Stimulated activated CD4-positive, alpha-beta T cell treated with anti-CD3 and anti-CD28 coated beads, Interleukin-15, amount 100 ng/mL, for 1 hour (primary cell): ENCODE measurements around the gene ADGB.
"Not testable (repeated sequence)": the region's sequence is repeated elsewhere in the genome, so short reads cannot be mapped to it uniquely, and the experiment has no call there.

ENCODE experiments used
- DNase-seq, 2 donors: peaks; one replicate each; pipeline ENCODE4 v3.0.0-alpha.2; 2020; ENCODE audit warnings: low read depth in 1 of 2, low spot score in 1 of 2

Gene ADGB

DNA sequence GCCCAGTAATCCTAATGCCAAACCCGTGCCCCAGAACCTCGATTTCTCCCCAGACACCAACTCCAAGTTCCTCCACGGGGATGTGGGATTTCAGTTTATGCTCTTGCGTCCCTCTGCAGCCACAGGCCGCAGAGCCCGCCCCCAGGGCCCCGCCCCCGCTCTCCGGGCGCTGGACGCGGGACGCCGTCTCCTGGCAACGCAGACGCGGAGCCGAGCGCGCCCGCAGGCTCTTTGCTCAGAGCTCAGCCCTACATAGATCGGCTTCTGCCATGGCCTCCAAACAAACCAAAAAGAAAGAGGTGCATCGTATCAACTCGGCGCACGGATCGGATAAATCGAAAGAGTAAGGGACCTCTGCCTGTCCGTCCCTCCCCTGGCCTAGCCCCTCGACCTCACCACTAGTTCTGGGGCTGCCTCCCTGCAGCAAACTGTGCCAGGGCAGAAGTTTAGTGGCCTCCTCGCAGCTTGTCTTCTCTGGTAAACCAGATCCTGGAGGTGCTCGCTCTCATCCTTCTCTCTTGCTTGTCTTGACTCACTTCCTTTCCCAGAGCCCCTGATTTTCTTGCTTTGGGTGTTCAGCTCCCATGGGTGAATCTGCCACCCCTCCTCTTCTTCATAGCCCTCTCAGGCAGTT is at the start of gene ADGB:
Gene ADGB, plus strand, starts transcription at position 201 of the 634 bp plus-strand sequence. Its CDS starts 69 bp downstream, at position 270.
- no peak for DNase-seq

DNA sequence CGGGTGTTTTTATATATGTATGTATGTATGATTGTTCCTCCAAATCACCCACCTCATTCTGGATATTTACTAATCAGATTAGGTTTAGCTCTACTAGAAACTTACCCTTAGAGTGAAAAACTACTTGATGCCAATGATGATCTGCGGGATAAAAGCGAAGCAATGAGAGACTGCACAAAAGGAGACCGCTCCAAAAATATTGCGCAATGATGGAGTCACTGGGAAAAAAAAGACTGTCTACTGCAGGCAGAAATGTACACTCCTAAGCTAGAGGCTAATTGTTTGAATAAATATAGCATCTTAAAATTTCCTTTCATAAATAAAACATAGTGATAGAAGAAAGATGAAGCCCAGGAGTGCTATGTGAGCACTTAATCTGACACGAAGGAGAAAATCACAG is 47.9 kb upstream of the ADGB start:
- DNase-seq, result no peak

DNA sequence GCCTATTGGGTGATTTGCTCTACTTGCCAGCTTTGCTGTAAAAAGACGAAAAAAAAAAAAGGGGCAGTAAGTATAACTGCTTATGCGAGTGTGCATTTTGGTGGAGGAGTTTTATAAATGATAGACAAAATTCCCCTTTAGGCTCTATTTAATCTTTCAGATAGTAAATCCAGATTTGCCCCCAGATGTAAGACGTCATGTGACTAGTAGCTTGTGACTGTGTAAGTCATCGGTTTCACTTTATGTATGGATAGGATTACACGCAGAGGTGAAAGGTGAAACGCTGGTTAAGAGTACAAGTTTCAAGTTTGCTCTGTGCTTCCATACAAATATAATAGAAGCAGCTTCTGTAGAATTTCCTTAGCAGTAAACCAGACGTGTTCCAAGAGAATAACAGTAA is 47.2 kb upstream of the ADGB start:
- DNase-seq, result no peak

GRCh38 chr6:146553377-146554135 is 45.2 kb upstream of the ADGB start:
- DNase-seq, result no peak

GRCh38 chr6:146560607-146561006 is 38.2 kb upstream of the ADGB start:
- no peak for DNase-seq

GRCh38 chr6:146566661-146567060 is 32.1 kb upstream of the ADGB start:
- not testable (repeated sequence) for DNase-seq

GRCh38 chr6:146568619-146569018 is 30.2 kb upstream of the ADGB start:
- not testable (repeated sequence) for DNase-seq

GRCh38 chr6:146574211-146574610 is 24.6 kb upstream of the ADGB start:
- no peak for DNase-seq

GRCh38 chr6:146578054-146578453 is 20.7 kb upstream of the ADGB start:
- DNase-seq, result no peak

- no peak for DNase-seq
Measured at GRCh38 chr6:146581968-146582367, 16.8 kb upstream of the ADGB start.

DNA sequence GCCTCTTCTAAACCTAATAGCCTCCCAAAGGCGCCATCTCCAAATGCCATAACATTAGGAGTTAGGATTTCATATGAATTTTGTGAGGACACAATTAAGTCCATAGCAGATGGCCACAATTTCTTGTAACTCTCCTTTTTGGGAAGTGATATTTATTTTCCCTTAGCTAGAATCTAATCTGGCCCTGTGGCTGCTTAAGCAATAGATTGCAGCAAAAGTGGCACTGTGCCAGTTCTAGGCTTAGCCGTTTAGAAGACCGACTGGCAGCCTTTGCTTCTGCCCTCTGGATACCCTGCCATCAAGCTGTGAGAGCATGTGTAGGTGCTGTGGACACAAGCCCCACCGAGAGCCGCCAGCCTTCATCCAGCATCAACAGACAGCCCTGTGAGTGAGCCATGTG is 15.9 kb upstream of the ADGB start:
- no peak for DNase-seq

- no peak for DNase-seq
Measured at GRCh38 chr6:146583966-146584365, 14.8 kb upstream of the ADGB start.

DNA sequence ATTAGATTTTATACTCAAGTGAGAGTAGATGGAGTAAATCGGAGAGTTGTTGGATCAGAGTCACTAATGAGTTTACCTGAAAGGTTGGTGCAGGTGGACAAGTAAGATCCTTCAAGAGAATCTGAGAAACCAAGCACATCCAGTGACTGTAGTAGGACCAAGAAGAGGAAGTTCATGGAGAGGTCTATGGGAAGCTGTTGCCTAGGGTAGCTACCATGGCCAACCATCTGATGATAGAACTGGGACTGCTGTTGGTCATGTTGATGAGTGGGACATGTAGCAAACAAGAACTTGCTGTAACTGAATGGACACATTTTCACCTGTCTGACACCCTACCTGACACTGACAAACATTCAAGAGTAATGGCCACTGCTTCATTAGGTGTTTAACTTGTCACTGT is 11.3 kb upstream of the ADGB start:
- DNase-seq, result no peak

GRCh38 chr6:146590492-146590891 is 8.3 kb upstream of the ADGB start:
- no peak for DNase-seq

- DNase-seq, result no peak
Measured at GRCh38 chr6:146592451-146592850, 6.3 kb upstream of the ADGB start.

GRCh38 chr6:146593986-146594385 is 4.8 kb upstream of the ADGB start:
- no peak for DNase-seq

DNA sequence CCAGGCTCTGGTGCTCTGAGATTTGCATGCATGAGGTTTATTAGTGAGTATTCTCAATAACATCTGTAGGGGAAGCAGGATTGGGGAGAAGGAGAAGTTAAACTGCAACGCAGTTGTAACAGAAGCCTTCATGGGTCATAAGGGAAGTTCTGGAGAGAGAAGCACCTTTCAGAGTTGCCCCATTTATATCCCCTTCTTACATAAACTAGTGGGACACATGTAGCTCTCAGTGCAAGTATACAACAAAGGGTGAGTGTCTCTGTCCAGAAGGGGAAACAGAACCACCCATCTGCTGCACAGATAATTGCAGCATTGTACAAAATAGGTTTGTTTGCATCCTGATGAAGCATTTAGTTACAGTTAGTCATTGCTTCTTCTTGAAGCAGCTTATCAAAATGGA is 4.3 kb upstream of the ADGB start:
- no peak for DNase-seq

DNA sequence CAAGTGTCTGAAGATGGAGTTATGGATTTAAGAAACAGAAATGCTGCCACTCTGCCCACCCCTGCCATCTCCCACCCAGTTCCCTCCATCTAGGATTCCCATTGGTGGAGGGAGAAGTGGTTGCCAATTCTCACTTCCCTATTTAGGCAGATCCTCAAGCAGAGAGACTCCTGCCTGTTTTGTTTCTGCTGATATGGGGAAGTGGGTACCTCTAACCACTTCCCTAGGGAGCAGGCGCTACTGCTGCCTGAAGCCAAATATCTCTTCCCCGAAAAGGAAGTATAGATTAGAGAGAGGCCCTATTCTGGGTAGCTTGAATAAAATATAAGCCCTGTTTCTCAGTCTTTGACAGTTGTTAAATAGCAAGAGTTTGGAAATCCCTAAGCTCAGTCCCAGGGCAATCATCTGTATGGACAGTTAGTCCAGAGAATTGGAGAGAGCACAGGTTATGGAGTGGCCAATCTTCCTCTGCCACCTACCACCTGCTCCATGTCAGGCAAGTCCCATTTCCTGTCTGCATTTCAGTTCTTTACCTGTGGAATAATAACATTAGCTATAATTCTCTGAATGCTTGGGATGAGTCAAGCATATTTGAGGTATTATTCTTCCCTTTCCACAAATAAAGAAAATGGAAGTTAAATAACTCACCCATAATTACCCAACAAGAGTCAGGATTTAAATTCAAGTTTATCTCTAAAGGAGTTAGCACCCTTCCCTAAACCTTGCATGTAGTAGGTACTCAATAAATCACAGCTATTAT is 2.6 kb upstream of the ADGB start:
- DNase-seq, result no peak

GRCh38 chr6:146601352-146601751 is 2.6 kb downstream of the ADGB start:
- DNase-seq, result no peak

- no peak for DNase-seq
Measured at GRCh38 chr6:146602526-146602925, 3.8 kb downstream of the ADGB start.

- DNase-seq, result no peak
Measured at GRCh38 chr6:146613947-146614346, 15.2 kb downstream of the ADGB start.

- DNase-seq, result no peak
Measured at GRCh38 chr6:146620655-146621054, 21.9 kb downstream of the ADGB start.
